ENCODE measurements around the gene FGFBP2. TPM values are rescaled to one million over a fixed set of nuclear protein-coding genes. Genes with fewer than 3 reads are reported as not detected.

The FGFBP2 gene
- polyA plus RNA-seq, 3 donors = 0.61 to 1.1 TPM; not detected in 1

DNA sequence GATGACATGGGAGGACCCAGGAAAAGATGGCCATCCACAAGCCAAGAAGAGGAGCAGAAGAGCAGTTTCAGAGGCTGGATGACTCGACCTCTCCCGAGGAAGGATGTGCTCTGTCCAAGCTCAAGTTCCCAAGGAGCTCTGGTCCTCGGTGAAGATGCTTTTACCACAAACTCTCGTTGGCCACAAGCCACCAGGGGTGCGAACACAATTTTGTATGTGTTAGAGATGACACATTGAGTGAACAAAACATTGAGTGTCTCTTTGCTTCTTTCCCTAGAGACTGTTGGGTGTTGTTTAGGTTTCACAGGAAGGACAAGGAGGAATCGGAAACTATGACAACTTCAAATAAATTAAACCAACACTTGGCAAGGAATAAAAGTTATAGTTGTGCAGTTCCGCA, 50.7 kb downstream of the FGFBP2 start:
- TF ChIP-seq, protein P1, sequence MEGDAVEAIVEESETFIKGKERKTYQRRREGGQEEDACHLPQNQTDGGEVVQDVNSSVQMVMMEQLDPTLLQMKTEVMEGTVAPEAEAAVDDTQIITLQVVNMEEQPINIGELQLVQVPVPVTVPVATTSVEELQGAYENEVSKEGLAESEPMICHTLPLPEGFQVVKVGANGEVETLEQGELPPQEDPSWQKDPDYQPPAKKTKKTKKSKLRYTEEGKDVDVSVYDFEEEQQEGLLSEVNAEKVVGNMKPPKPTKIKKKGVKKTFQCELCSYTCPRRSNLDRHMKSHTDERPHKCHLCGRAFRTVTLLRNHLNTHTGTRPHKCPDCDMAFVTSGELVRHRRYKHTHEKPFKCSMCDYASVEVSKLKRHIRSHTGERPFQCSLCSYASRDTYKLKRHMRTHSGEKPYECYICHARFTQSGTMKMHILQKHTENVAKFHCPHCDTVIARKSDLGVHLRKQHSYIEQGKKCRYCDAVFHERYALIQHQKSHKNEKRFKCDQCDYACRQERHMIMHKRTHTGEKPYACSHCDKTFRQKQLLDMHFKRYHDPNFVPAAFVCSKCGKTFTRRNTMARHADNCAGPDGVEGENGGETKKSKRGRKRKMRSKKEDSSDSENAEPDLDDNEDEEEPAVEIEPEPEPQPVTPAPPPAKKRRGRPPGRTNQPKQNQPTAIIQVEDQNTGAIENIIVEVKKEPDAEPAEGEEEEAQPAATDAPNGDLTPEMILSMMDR (IDR thresholded peaks at IDR 0.05) = no peak
- Mint-ChIP-seq H3K27me3 (ENCODE audit: low read depth in 3 of 3) (peaks cover 2 to 3% (median 3%) of the 10 kb centered on the region in 3 donors), H3K9me3 (peaks cover 0 to 9% (median 5%) of the 10 kb centered on the region in 7 donors), H3K4me1 (peaks cover 2% of the 10 kb centered on the region), H3K27ac (no peak overlapping the region), H3K36me3 (no peaks in the 10 kb centered on the region), H3K4me3 (no peak overlapping the region)
- Histone ChIP-seq H4K20me1 (ENCODE audit: insufficient read depth, low read length) (no peaks in the 10 kb centered on the region), H3K79me2 (ENCODE audit: insufficient read depth, low read length) (no peaks in the 10 kb centered on the region), H3K27me3 (ENCODE audit: control insufficient read depth in 2 of 2, insufficient read depth in 2 of 2, low read length in 2 of 2) (peaks cover 0 to 2% of the 10 kb centered on the region in 2 donors), H3K9ac (ENCODE audit: insufficient read depth, low read length, poor library complexity, severe bottlenecking) (no peak overlapping the region), H3K4me2 (replicated peaks; ENCODE audit: extremely low read depth, low read length, poor library complexity, severe bottlenecking) (no peak overlapping the region), H2AFZ (ENCODE audit: insufficient read depth, low read depth, low read length, poor library complexity, severe bottlenecking) (no peak overlapping the region), H3K4me3 (replicated peaks in 1 of 3; ENCODE audit: low read depth in 2 of 3, low read length in 3 of 3) (no peak overlapping the region), H3K4me1 (ENCODE audit: control insufficient read depth in 1 of 2, insufficient read depth in 2 of 2, low read length in 2 of 2) (no peaks in the 10 kb centered on the region), H3K27ac (ENCODE audit: low read depth in 1 of 2, low read length in 2 of 2) (no peak overlapping the region), H3K9me3 (replicated peaks in 1 of 2; ENCODE audit: control insufficient read depth in 1 of 2, insufficient read depth in 1 of 2, low read length in 2 of 2) (peaks cover 0 to 5% of the 10 kb centered on the region in 2 donors), H3K36me3 (replicated peaks in 1 of 2; ENCODE audit: control insufficient read depth in 1 of 2, insufficient read depth in 2 of 2, low read length in 2 of 2) (no peaks in the 10 kb centered on the region)
- WGBS (ENCODE audit: insufficient coverage) = 90% methylated on average over 3 of the region's 7 CpGs
- DNase-seq = no peak
- intact Hi-C loops (cut with micrococcal nuclease) = no loop called here

Other genes starting within 250 kb of the FGFBP2 start
- gene CD38, start 184.8 kb downstream of the FGFBP2 start, polyA plus RNA-seq = 1 to 10 TPM; 2.3 to 4.4 (median 3.0) TPM
- gene FGFBP1, start 24.4 kb downstream of the FGFBP2 start, polyA plus RNA-seq = not detected
- not detected for gene PROM1, start 120.8 kb upstream of the FGFBP2 start, polyA plus RNA-seq

Data from CD14-positive monocyte (primary cell).